SK-N-SH (cell line): ENCODE measurements around the gene FLG.

Experiments used
- EP300 ChIP-seq, 2 experiments: IDR thresholded peaks; 2 replicates each; pipeline versions ENCODE4 v1.4.0 to v1.6.1; 2012; ENCODE audit warnings: borderline replicate concordance in 1 of 2, low read depth in 1 of 2, low read length in 1 of 2
- EZH2phosphoT487 ChIP-seq: fragments of 200-600 bp; sonication (generic); IDR thresholded peaks from 2 replicates; pipeline ENCODE4 v1.6.1; 2017; ENCODE audit warnings: low read depth, mixed run types, mild to moderate bottlenecking, antibody characterized with exemption, moderate library complexity, borderline replicate concordance
- FOXJ3 ChIP-seq: sonication (generic); formaldehyde crosslinking; IDR thresholded peaks from 2 replicates; pipeline ENCODE4 v1.5.1; 2020; ENCODE audit warnings: mild to moderate bottlenecking, missing genetic modification reagents
- GABPA ChIP-seq: IDR thresholded peaks from 2 replicates; pipeline ENCODE4 v1.4.0; 2012; ENCODE audit warnings: low read depth, mild to moderate bottlenecking
- JUND ChIP-seq: IDR thresholded peaks from 2 replicates; pipeline ENCODE4 v1.4.0; 2012
- MAX ChIP-seq: IDR thresholded peaks from 2 replicates; pipeline ENCODE4 v1.4.0; 2012; ENCODE audit warnings: low read depth
- POLR2AphosphoS5 ChIP-seq: IDR thresholded peaks from 2 replicates; pipeline ENCODE4 v1.6.1; 2012; ENCODE audit warnings: low read depth, low read length
- RCOR1 ChIP-seq: fragments of 150-350 bp; IDR thresholded peaks from 2 replicates; pipeline ENCODE4 v1.6.1; 2017; ENCODE audit warnings: antibody characterized with exemption, low read length
- RFX5 ChIP-seq: IDR thresholded peaks from 2 replicates; pipeline ENCODE4 v1.6.1; 2012; ENCODE audit warnings: mild to moderate bottlenecking, improper control_type of control experiment, low read length
- TAF1 ChIP-seq: IDR thresholded peaks from 2 replicates; pipeline ENCODE4 v1.6.1; 2012; ENCODE audit warnings: low read depth, mild to moderate bottlenecking, low read length, moderate library complexity, borderline replicate concordance
- TF ChIP-seq, protein P1 (sequence below): fragments of 200-600 bp; sonication (generic); IDR thresholded peaks from 2 replicates; pipeline ENCODE4 v1.6.1; 2017; ENCODE audit warnings: antibody characterized with exemption, mild to moderate bottlenecking, moderate library complexity
- TF ChIP-seq, protein P2 (sequence below): IDR thresholded peaks from 2 replicates; pipeline ENCODE4 v1.6.1; 2012; ENCODE audit warnings: mild to moderate bottlenecking, low read depth, low read length, moderate library complexity

DNA sequence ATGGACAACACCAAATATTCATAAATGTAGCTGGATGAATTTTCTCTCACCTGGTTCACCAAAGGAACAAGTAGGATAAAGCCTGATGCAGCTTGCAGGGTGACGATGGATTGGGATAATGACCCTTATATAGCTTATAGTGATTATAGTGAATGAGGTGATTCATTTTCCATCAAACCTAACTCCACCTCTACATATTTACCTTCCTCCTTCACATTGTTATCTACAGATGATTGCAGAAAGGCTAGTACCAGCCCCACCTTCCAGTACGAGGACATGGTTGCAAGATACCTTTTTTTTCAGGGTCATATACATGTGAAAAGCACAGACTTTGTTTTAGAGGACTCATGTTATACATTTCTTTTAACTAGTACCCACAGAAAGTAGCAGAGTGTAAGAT lies 34.9 kb upstream of the FLG start, which contains the start of gene FLG2:
- TF ChIP-seq, protein P1, sequence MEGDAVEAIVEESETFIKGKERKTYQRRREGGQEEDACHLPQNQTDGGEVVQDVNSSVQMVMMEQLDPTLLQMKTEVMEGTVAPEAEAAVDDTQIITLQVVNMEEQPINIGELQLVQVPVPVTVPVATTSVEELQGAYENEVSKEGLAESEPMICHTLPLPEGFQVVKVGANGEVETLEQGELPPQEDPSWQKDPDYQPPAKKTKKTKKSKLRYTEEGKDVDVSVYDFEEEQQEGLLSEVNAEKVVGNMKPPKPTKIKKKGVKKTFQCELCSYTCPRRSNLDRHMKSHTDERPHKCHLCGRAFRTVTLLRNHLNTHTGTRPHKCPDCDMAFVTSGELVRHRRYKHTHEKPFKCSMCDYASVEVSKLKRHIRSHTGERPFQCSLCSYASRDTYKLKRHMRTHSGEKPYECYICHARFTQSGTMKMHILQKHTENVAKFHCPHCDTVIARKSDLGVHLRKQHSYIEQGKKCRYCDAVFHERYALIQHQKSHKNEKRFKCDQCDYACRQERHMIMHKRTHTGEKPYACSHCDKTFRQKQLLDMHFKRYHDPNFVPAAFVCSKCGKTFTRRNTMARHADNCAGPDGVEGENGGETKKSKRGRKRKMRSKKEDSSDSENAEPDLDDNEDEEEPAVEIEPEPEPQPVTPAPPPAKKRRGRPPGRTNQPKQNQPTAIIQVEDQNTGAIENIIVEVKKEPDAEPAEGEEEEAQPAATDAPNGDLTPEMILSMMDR: no peak
- TF ChIP-seq GABPA: no peak
- no peak for TF ChIP-seq TAF1
- TF ChIP-seq, protein P2, sequence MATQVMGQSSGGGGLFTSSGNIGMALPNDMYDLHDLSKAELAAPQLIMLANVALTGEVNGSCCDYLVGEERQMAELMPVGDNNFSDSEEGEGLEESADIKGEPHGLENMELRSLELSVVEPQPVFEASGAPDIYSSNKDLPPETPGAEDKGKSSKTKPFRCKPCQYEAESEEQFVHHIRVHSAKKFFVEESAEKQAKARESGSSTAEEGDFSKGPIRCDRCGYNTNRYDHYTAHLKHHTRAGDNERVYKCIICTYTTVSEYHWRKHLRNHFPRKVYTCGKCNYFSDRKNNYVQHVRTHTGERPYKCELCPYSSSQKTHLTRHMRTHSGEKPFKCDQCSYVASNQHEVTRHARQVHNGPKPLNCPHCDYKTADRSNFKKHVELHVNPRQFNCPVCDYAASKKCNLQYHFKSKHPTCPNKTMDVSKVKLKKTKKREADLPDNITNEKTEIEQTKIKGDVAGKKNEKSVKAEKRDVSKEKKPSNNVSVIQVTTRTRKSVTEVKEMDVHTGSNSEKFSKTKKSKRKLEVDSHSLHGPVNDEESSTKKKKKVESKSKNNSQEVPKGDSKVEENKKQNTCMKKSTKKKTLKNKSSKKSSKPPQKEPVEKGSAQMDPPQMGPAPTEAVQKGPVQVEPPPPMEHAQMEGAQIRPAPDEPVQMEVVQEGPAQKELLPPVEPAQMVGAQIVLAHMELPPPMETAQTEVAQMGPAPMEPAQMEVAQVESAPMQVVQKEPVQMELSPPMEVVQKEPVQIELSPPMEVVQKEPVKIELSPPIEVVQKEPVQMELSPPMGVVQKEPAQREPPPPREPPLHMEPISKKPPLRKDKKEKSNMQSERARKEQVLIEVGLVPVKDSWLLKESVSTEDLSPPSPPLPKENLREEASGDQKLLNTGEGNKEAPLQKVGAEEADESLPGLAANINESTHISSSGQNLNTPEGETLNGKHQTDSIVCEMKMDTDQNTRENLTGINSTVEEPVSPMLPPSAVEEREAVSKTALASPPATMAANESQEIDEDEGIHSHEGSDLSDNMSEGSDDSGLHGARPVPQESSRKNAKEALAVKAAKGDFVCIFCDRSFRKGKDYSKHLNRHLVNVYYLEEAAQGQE: no peak
- no peak for TF ChIP-seq RFX5
- no peak for TF ChIP-seq MAX
- TF ChIP-seq EP300 (IDR thresholded peaks at IDR 0.05; ENCODE audit: borderline replicate concordance in 1 of 2, low read depth in 1 of 2, low read length in 1 of 2): no peak
- TF ChIP-seq FOXJ3 (CRISPR knock-in tag): no peak
- TF ChIP-seq EZH2phosphoT487: no peak
- no peak for TF ChIP-seq JUND
- TF ChIP-seq RCOR1: no peak
- no peak for TF ChIP-seq POLR2AphosphoS5
